Omental fat pad (tissue), 4 donors: ENCODE data around the gene MAP4K4. TPM values are rescaled to one million over a fixed set of nuclear protein-coding genes. Genes with fewer than 3 reads are reported as not detected.
"Not testable (repeated sequence)": the region's sequence is repeated elsewhere in the genome, so short reads cannot be mapped to it uniquely, and the experiment has no call there.

Source experiments
- ATAC-seq: fragments of 150-250 bp; one replicate; pipeline ENCODE4 v1.9.1; 2016; ENCODE audit warnings: mild to moderate bottlenecking, moderate library complexity; ENCODE audit not compliant: low FRiP score
- DNase-seq: peaks from one replicate; pipeline ENCODE4 v3.0.0-alpha.2; 2019; ENCODE audit warnings: low spot score
- total RNA-seq, 4 donors: library from RNA; depleted of rRNA; stranded (reverse); fragments of >200 nt; gene quantifications; one replicate each; pipeline ENCODE4 v1.1.0, GENCODE V29; 2016
- TF ChIP-seq, protein P1 (sequence below), 3 donors: fragments of 450-650 bp; IDR thresholded peaks; one replicate each; pipeline ENCODE4 v1.5.1; 2016 to 2017; ENCODE audit warnings: antibody characterized with exemption in 3 of 3, mild to moderate bottlenecking in 3 of 3, moderate library complexity in 2 of 3

Gene MAP4K4
- total RNA-seq, 4 donors from 2014 or later = 85.9 to 199 (median 110) TPM

DNA sequence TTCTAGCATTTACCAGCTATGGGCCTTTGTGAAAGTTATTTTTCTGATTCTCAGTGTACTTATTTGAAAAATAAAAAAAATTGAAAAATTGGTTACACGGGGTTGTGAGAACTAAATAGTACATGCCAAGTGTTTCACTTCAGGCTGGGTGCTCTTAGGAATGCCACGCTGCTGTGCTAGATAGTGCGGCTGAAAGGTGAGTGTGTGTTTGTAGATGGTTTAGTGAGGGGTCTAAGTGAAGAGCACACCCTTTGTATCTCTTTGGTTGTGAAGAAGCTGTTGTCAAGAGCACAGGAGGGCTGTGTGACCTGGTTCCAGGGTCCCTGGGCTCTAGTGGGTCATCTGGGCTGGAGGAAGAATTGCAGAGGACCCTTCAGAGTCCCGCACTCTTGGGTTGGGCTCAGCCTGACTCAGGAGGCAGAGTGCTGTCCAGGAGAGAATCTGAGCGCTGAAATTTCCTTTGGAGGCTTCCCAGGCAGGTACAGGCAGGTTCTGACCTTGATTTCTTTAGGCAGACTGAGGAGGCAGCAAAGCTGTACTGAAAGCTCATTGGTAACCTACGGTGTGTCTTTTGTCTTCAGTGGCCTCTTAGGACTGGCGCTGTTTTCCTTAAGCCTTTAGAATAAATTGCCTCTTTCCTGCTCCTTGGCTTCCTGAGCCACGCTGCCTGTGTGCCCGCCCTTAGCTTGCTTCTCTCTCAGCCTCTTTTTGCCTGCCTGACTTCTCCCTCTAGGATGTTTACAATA lies 44.4 kb downstream of the MAP4K4 start:
- no peak for DNase-seq
- TF ChIP-seq, protein P1, sequence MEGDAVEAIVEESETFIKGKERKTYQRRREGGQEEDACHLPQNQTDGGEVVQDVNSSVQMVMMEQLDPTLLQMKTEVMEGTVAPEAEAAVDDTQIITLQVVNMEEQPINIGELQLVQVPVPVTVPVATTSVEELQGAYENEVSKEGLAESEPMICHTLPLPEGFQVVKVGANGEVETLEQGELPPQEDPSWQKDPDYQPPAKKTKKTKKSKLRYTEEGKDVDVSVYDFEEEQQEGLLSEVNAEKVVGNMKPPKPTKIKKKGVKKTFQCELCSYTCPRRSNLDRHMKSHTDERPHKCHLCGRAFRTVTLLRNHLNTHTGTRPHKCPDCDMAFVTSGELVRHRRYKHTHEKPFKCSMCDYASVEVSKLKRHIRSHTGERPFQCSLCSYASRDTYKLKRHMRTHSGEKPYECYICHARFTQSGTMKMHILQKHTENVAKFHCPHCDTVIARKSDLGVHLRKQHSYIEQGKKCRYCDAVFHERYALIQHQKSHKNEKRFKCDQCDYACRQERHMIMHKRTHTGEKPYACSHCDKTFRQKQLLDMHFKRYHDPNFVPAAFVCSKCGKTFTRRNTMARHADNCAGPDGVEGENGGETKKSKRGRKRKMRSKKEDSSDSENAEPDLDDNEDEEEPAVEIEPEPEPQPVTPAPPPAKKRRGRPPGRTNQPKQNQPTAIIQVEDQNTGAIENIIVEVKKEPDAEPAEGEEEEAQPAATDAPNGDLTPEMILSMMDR (IDR thresholded peaks at IDR 0.05) = no peak
- ATAC-seq = no peak

DNA sequence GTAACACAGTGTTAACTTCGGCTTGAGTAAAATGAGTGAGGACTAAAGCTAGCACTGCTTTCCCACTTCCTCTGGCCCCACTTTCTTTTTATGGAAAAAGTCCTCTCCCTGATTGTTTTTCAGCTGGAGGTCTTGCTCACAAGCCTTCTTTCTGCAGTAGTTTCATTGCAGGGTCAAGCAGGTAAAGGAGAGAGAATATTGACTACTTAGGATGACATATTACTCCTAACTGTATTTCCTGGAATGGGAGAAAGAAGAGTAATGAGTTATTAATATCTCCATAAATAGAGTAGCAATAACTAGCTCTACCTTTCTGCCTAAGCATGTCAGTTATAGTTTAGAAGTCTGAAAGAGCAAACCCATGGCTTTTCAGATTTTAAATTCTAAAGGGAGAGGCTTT lies 45.0 kb downstream of the MAP4K4 start:
- DNase-seq = no peak
- TF ChIP-seq, protein P1 (IDR thresholded peaks at IDR 0.05) = no peak
- ATAC-seq = no peak

DNA sequence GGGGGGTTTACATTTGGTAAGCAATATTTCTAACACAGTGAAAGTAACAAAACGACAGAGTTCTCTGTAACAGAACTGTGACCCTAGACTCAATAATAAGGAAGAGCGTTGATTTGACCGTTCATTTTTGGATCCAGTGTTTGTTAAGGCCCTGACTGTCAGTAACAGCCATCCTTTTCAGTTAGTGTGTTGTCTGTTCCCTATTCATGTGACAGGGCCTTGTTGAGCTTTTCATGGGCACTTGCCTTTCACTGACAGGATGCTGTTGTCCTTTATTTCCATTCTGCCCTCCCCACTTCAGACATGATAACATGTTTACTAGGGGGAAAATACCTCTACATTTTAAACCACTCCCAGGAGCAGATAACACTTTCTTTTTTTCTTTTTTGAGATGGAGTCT lies 45.8 kb downstream of the MAP4K4 start:
- TF ChIP-seq, protein P1 (IDR thresholded peaks at IDR 0.05) = no peak
- DNase-seq (no peak), ATAC-seq (no peak)

DNA sequence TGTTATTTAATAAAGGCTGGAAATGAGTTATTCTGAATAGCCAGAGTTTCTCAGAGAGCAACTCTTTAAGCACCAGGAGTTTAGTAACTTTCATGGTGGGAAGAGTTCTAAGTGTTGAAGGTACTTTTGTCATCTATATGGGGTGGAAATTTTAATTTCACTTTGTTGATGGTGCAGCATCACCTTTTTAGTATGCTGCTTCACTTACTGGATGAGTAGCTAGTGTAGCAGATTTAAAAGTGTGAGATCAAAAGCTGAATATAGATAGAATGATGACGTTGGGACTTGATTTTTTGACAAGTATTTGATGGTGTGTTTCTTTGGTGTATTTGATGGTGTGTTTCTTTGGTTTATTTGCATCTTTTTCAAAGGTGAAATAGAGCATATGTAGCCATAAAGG lies 47.3 kb downstream of the MAP4K4 start:
- no peak for DNase-seq
- no peak for ATAC-seq
- TF ChIP-seq, protein P1 (IDR thresholded peaks at IDR 0.05) = no peak

DNA sequence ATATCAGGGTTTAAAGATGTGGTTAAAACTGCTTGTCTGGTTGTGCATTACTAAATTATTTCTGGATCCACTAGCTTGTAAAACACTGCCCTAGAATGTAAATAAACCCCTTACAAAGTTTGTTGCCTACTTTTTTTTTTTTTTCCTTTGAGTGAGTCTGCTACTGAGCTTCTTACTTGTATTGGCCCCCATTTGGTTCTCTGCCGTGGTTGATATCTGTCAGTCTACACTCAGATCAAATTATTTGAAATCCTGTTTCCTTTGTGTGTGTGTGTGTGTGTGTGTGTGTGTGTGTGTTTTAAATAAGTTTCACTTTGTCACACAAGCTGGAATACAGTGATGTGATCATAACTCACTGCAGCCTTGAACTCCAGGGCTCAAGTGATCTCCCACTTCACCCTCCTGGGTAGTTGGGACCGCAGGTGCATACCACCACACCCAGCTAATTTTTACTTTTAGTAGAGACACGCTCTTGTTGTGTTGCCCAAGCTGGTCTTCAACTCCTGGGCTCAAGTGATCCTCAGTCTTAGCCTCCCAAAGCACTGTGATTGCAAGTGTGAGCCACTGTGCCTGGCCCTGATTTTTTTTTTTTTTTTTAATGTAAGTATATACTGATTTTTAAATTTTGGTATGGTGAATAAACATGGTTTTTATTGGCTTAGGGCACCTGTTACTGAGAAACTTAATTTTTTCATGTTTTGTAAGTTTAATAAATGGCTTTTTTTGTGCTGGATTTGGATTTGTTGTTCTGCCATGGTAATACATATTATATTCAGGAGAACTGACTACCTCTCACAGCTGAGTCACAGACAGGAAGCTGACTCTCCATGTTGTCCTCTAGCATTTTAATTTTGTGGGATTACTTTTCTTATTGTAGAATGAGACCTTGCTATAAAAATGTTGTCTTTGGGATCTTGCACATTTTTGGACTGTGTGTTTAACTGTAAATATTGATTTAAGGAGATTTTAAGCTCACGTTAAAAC lies 48.5 kb downstream of the MAP4K4 start:
- no peak for DNase-seq
- TF ChIP-seq, protein P1 (IDR thresholded peaks at IDR 0.05) = no peak
- ATAC-seq = peak; percentile 43

DNA sequence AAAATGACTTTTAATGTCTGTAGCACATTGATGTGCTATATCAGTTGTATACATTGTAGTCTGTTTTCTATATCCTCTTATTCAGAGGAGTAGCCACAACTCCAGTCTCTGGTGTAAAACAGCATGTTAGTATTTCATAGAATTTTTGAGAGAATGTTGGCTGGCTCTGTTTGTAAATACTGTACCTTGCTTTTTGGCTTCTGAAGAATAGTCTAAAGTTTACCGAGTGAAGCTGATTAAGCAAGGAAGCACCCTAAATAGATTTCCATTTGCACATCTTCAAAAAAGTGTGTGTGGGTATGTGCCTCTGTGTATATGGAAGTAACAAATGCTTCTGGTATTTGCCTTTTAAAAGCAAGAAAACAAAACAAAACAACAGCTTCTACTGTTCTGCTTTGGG lies 50.5 kb downstream of the MAP4K4 start:
- TF ChIP-seq, protein P1 (IDR thresholded peaks at IDR 0.05) = no peak
- ATAC-seq = no peak
- DNase-seq = no peak

DNA sequence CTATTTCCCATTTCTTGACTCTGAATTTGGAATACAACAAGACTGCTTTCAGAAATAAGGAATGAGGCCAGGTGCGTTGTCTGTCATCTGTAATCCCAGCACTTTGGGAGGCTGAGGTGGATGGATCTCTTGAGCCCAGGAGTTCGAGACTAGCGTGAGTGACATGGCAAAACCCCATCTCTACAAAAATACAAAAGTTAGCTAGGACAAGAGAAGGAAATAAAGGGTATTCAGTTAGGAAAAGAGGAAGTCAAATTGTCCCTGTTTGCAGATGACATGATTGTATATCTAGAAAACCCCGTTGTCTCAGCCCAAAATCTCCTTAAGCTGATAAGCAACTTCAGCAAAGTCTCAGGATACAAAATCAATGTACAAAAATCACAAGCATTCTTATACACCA lies 51.0 kb downstream of the MAP4K4 start:
- ATAC-seq, DNase-seq: not testable (repeated sequence)
